PC-9 (cell line): ENCODE measurements around the gene EPHA1. TPM values are rescaled to one million over a fixed set of nuclear protein-coding genes. Genes with fewer than 3 reads are reported as not detected.

ENCODE experiments used
- BruUV-seq: library from RNA; stranded (reverse); fragments of 400-500 nt; replicated peaks from 2 replicates; lab custom pipeline; 2021; lab: Mats Ljungman, UMichigan
- CTCF ChIA-PET: fragments of 300-600 bp; sonication (Branson Sonifier 250); formaldehyde crosslinking; loops from one replicate; lab custom pipeline; 2022; ENCODE audit warnings: antibody characterized with exemption; lab: Charles Lee
- POLR2A ChIA-PET: fragments of 300-600 bp; sonication (Branson Sonifier 250); formaldehyde crosslinking; loops from one replicate; lab custom pipeline; 2022; ENCODE audit warnings: antibody characterized with exemption; ENCODE audit not compliant: unreplicated experiment; lab: Charles Lee
- DNase-seq, 2 experiments: peaks; one replicate each; pipeline versions ENCODE4 v3.0.0 to v3.0.0-alpha.2; 2015 to 2022; ENCODE audit warnings: mixed read lengths in 1 of 2
- H2AFZ ChIP-seq: fragments of 200-600 bp; sonication (generic); 2 replicates; pipeline ENCODE4 v1.8.1; 2017; ENCODE audit warnings: antibody characterized with exemption
- H3F3A ChIP-seq: fragments of 200-600 bp; sonication (generic); 2 replicates; pipeline ENCODE4 v1.8.1; 2017; ENCODE audit warnings: antibody characterized with exemption, mild to moderate bottlenecking, low read depth; ENCODE audit not compliant: insufficient read depth
- H3K27ac ChIP-seq: fragments of 200-600 bp; sonication (generic); 2 replicates; pipeline ENCODE4 v1.6.1; 2016; ENCODE audit warnings: mixed run types
- H3K27me3 ChIP-seq: fragments of 200-600 bp; sonication (generic); 2 replicates; pipeline ENCODE4 v1.6.1; 2016; ENCODE audit warnings: low read depth, mixed run types; ENCODE audit not compliant: insufficient read depth
- H3K36me3 ChIP-seq: fragments of 200-600 bp; sonication (generic); 2 replicates; pipeline ENCODE4 v1.6.1; 2016; ENCODE audit warnings: low read depth, mixed run types
- H3K4me1 ChIP-seq: fragments of 200-600 bp; sonication (generic); replicated peaks from 2 replicates; pipeline ENCODE4 v1.6.1; 2016; ENCODE audit warnings: mixed run types; ENCODE audit not compliant: insufficient read depth
- H3K4me2 ChIP-seq: fragments of 200-600 bp; sonication (generic); 2 replicates; pipeline ENCODE4 v1.6.1; 2017; ENCODE audit warnings: mixed run types
- H3K4me3 ChIP-seq: fragments of 200-600 bp; sonication (generic); 2 replicates; pipeline ENCODE4 v1.6.1; 2016; ENCODE audit warnings: mixed run types
- H3K79me2 ChIP-seq: fragments of 200-600 bp; sonication (generic); 2 replicates; pipeline ENCODE4 v1.6.1; 2017; ENCODE audit warnings: low read depth, mixed run types
- H3K9me2 ChIP-seq: fragments of 200-600 bp; sonication (generic); 2 replicates; pipeline ENCODE4 v1.8.1; 2017; ENCODE audit warnings: mild to moderate bottlenecking; ENCODE audit not compliant: insufficient read depth
- H3K9me3 ChIP-seq: fragments of 200-600 bp; sonication (generic); 2 replicates; pipeline ENCODE4 v1.8.1; 2016; ENCODE audit warnings: low read depth; ENCODE audit not compliant: insufficient read depth
- H4K20me1 ChIP-seq: fragments of 200-600 bp; sonication (generic); 2 replicates; pipeline ENCODE4 v1.8.1; 2017; ENCODE audit not compliant: insufficient read depth
- EZH2 ChIP-seq: fragments of 200-600 bp; sonication (generic); IDR thresholded peaks from 2 replicates; pipeline ENCODE4 v1.8.0; 2017; ENCODE audit warnings: antibody characterized with exemption, low read depth
- intact Hi-C: fragments of 100-400 bp; cut with micrococcal nuclease; formaldehyde crosslinking; loops from one replicate; pipeline ENCODE4 v1.10.0; 2022; ENCODE audit not compliant: unreplicated experiment
- total RNA-seq: library from RNA; stranded (reverse); gene quantifications from 2 replicates; pipeline ENCODE4 v1.2.3, GENCODE V29; 2021
- TF ChIP-seq, protein P1 (sequence below): fragments of 200-600 bp; sonication (generic); conservative IDR thresholded peaks from 2 replicates; pipeline ENCODE4 v1.6.1; 2017; ENCODE audit warnings: mixed run types, antibody characterized with exemption, mild to moderate bottlenecking, moderate library complexity

The EPHA1 gene
- total RNA-seq, 1 experiment from 2014 or later, result 35.5 TPM

DNA sequence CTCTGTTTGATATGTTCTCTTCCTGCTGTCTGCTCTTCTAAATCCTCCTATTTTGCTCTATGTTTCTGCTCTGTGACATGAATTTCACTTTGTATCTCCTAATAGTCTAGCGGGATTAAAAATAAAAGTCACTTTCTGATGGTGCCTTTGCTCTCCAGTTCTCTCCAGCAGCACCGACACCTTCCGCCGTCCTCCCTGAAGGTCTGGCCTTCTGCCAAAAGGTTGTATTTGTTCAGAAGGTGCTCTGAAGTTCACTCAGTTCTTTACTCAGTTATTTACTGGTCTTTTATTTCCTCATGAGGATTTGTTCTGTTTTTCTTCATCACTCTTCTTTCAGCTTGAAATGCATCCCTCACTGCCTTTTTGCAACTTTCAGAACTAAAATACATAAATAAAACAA lies 11.2 kb upstream of the EPHA1 start:
- Histone ChIP-seq H2AFZ (no peak overlapping the region), H3F3A (no peaks in the 10 kb centered on the region; the same call in 1 of the 2 replicates), H3K27ac (no peak overlapping the region), H3K4me3 (no peak overlapping the region), H3K4me1 (peaks cover 6% of the 10 kb centered on the region), H3K27me3 (no peaks in the 10 kb centered on the region), H3K79me2 (no peaks in the 10 kb centered on the region), H3K4me2 (no peak overlapping the region), H3K36me3 (no peaks in the 10 kb centered on the region), H3K9me3 (no peaks in the 10 kb centered on the region), H4K20me1 (no peaks in the 10 kb centered on the region), H3K9me2 (no peaks in the 10 kb centered on the region)
- no TSS peak for BruUV-seq
- DNase-seq, result no peak
- CTCF ChIA-PET, result no interaction called here
- POLR2A ChIA-PET, result no interaction called here
- TF ChIP-seq, protein P1, sequence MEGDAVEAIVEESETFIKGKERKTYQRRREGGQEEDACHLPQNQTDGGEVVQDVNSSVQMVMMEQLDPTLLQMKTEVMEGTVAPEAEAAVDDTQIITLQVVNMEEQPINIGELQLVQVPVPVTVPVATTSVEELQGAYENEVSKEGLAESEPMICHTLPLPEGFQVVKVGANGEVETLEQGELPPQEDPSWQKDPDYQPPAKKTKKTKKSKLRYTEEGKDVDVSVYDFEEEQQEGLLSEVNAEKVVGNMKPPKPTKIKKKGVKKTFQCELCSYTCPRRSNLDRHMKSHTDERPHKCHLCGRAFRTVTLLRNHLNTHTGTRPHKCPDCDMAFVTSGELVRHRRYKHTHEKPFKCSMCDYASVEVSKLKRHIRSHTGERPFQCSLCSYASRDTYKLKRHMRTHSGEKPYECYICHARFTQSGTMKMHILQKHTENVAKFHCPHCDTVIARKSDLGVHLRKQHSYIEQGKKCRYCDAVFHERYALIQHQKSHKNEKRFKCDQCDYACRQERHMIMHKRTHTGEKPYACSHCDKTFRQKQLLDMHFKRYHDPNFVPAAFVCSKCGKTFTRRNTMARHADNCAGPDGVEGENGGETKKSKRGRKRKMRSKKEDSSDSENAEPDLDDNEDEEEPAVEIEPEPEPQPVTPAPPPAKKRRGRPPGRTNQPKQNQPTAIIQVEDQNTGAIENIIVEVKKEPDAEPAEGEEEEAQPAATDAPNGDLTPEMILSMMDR, result no peak
- no peak for TF ChIP-seq EZH2
- intact Hi-C loops, result loop anchor here (5.0 kb wide), 1 partner anchor 37 kb away; no protein-coding TSS in a partner anchor

DNA sequence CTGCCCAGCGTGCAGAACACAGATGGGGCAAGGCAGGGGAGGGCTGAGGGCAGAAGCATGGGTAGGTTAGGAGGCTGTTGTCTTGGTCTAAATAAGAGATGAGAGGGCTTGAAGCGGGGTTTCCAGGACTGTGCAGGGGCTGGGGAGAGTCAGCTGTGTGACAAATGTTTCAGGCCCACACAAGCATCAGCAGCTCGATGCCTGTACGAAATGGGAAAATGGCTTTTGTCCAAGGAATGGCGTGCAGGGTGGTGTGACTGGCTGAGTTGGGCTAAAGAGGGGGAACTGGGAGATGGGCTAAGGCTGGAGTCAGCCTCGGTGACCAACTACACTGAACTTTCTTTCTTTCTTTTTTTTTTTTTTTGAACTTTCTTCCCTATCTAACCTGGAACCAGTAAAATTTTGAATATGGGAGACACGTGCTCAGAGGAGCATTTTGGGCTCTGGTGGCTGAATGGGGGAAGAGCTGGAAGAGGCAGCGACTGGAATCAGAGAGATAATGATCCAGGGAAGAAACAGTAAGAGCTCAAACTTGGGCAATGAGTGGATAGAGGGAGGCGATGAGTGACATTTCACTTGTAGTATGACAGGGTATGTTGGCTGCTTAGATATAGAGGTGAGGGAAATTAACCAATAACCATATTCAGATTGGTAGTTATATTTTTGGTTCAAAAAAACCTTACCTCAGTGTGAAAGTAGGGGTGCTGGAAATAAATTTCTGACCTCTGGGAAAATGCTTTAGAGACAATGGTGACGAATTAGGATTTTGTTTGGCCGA lies 10.2 kb upstream of the EPHA1 start:
- Histone ChIP-seq H4K20me1 (no peaks in the 10 kb centered on the region), H2AFZ (no peak overlapping the region), H3F3A (no peaks in the 10 kb centered on the region; the same call in 1 of the 2 replicates), H3K4me3 (no peak overlapping the region), H3K9me3 (no peaks in the 10 kb centered on the region), H3K79me2 (no peaks in the 10 kb centered on the region), H3K4me2 (no peak overlapping the region), H3K9me2 (no peaks in the 10 kb centered on the region), H3K27me3 (no peaks in the 10 kb centered on the region), H3K4me1 (peaks cover 6% of the 10 kb centered on the region), H3K36me3 (no peaks in the 10 kb centered on the region), H3K27ac (no peak overlapping the region)
- DNase-seq, result no peak
- no TSS peak for BruUV-seq
- ChIA-PET POLR2A (no interaction called here), CTCF (no interaction called here)
- intact Hi-C loops, result loop anchor here (5.0 kb wide), 1 partner anchor 38 kb away; no protein-coding TSS in a partner anchor
- no peak for TF ChIP-seq EZH2

DNA sequence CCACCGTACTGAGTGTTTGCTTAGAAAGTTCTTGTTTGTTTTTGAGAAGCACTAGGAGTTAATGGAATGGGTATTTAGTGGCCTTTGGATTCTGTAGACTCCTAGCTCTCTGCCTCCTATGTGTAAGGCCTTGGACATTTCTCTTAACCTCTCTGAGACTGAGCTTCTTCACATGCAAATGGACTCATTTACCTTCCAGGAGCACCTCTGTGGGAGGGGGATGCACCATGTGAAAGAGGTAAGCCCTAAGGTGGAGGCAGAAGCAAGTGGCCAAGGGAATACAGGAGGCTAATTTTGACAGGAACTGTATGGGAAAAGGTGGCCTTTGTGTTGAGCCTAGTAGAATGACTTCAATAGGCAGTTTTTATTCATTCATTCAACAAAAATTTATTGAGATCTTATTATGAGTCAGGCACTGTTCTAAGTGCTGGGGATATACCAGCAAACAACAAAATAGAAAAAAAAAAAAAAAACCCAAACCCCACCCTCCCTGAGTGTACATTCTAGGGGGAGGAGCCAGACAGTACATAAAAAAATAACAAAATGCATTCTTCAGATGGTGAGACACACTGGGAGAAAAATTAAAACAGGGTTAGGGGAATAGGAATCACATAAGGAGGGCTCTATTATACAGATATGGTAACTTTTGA lies 9.2 kb upstream of the EPHA1 start:
- no peaks in the 10 kb centered on the region for H4K20me1 ChIP-seq
- H3K79me2 ChIP-seq, result no peaks in the 10 kb centered on the region
- DNase-seq, result no peak
- no peak overlapping the region for H3K4me3 ChIP-seq
- POLR2A ChIA-PET, result no interaction called here
- no TSS peak for BruUV-seq
- H3F3A ChIP-seq, result no peaks in the 10 kb centered on the region; the same call in 1 of the 2 replicates
- H2AFZ ChIP-seq, result no peak overlapping the region
- H3K36me3 ChIP-seq, result no peaks in the 10 kb centered on the region
- no peak overlapping the region for H3K27ac ChIP-seq
- no peaks in the 10 kb centered on the region for H3K27me3 ChIP-seq
- no peaks in the 10 kb centered on the region for H3K9me3 ChIP-seq
- CTCF ChIA-PET, result interaction anchor here (0.7 to 3.6 kb wide), 2 partner anchors 108 to 178 kb away, joined by 6 to 25 read pairs; no protein-coding TSS in a partner anchor
- TF ChIP-seq, protein P1, result no peak
- H3K4me1 ChIP-seq, result peaks cover 6% of the 10 kb centered on the region
- no peak overlapping the region for H3K4me2 ChIP-seq
- no peaks in the 10 kb centered on the region for H3K9me2 ChIP-seq
- intact Hi-C loops, result loop anchor here (2.0 to 5.0 kb wide), 3 partner anchors 39 to 177 kb away; no protein-coding TSS in a partner anchor
